HCT116 (cell line): Measurements from ENCODE around the gene TENT5A.

Experiments used
- CEBPB ChIP-seq: IDR thresholded peaks from 2 replicates; pipeline ENCODE4 v1.6.1; 2012; ENCODE audit warnings: low read depth
- CTCF ChIP-seq, 3 experiments: fragments of 200-600 bp in 1 of 3; sonication (generic) in 1 of 3; IDR thresholded peaks in 2 of 3; conservative IDR thresholded peaks in 1 of 3; 2 replicates each; pipeline ENCODE4 v1.5.1; 2012 to 2017; ENCODE audit warnings: low read depth in 2 of 3, low read length in 2 of 3, antibody characterized with exemption in 1 of 3, borderline replicate concordance in 1 of 3, control low read depth in 1 of 3, mild to moderate bottlenecking in 1 of 3, mixed read lengths in 1 of 3, mixed run types in 1 of 3, moderate library complexity in 1 of 3; ENCODE audit not compliant: insufficient read depth in 1 of 3
- EGR1 ChIP-seq: IDR thresholded peaks from 2 replicates; pipeline ENCODE4 v1.6.1; 2012; ENCODE audit warnings: low read depth
- EZH2 ChIP-seq: fragments of 200-600 bp; sonication (generic); IDR thresholded peaks from 2 replicates; pipeline ENCODE4 v1.6.1; 2017; ENCODE audit warnings: antibody characterized with exemption, mixed run types
- EZH2phosphoT487 ChIP-seq: fragments of 200-600 bp; IDR thresholded peaks from 2 replicates; pipeline ENCODE4 v1.6.1; 2018; ENCODE audit warnings: antibody characterized with exemption, borderline replicate concordance
- JUND ChIP-seq: IDR thresholded peaks from 2 replicates; pipeline ENCODE4 v1.6.1; 2012
- MAX ChIP-seq: IDR thresholded peaks from 2 replicates; pipeline ENCODE4 v1.6.1; 2012
- POLR2A ChIP-seq: IDR thresholded peaks from 2 replicates; pipeline ENCODE4 v1.7.0; 2011; ENCODE audit warnings: borderline replicate concordance; ENCODE audit not compliant: insufficient read depth, insufficient read length; ENCODE audit errors: extremely low read depth
- POLR2AphosphoS5 ChIP-seq: IDR thresholded peaks from 2 replicates; pipeline ENCODE4 v1.6.1; 2011; ENCODE audit warnings: mild to moderate bottlenecking, low read depth, low read length, moderate library complexity
- RAD21 ChIP-seq: IDR thresholded peaks from 2 replicates; pipeline ENCODE4 v1.6.1; 2012; ENCODE audit warnings: low read depth, mild to moderate bottlenecking
- REST ChIP-seq: IDR thresholded peaks from 2 replicates; pipeline ENCODE4 v1.6.1; 2012; ENCODE audit warnings: low read depth
- YY1 ChIP-seq: IDR thresholded peaks from 2 replicates; pipeline ENCODE4 v1.6.1; 2011; ENCODE audit warnings: low read length, low read depth, moderate library complexity, mild to moderate bottlenecking; ENCODE audit not compliant: insufficient replicate concordance; ENCODE audit errors: extremely low read depth
- ZFX ChIP-seq: fragments of 450-650 bp; IDR thresholded peaks from 2 replicates; pipeline ENCODE4 v1.6.1; 2017
- ZNF274 ChIP-seq: fragments of 200-500 bp; sonication (Bioruptor generic); IDR thresholded peaks from 2 replicates; pipeline ENCODE4 v1.6.1; 2014; ENCODE audit warnings: mild to moderate bottlenecking, low read depth, low read length, inconsistent platforms

- TF ChIP-seq POLR2A: no peak
- no peak for TF ChIP-seq EZH2phosphoT487
- TF ChIP-seq REST: no peak
- TF ChIP-seq CTCF (IDR thresholded peaks at IDR 0.05 in 2 of 3, conservative IDR thresholded peaks at IDR 0.05 in 1 of 3; ENCODE audit: borderline replicate concordance in 1 of 3, insufficient read depth in 1 of 3, low read depth in 2 of 3, low read length in 2 of 3): no peak
- no peak for TF ChIP-seq YY1
- TF ChIP-seq ZFX: no peak
- no peak for TF ChIP-seq EZH2
- TF ChIP-seq RAD21: no peak
- no peak for TF ChIP-seq MAX
- TF ChIP-seq POLR2AphosphoS5: no peak
- TF ChIP-seq JUND: no peak
- TF ChIP-seq EGR1: no peak
- TF ChIP-seq ZNF274: no peak
- TF ChIP-seq CEBPB: no peak
These were observed 29.8 kb downstream of the TENT5A start for GRCh38 chr6:81722506-81723223.
